GM23248 (cell line): ENCODE measurements around the gene HIVEP3.

Source experiments
- EZH2 ChIP-seq: fragments of 200-600 bp; sonication (generic); IDR thresholded peaks from 2 replicates; pipeline ENCODE4 v1.6.1; 2018; ENCODE audit warnings: antibody characterized with exemption, mild to moderate bottlenecking; ENCODE audit not compliant: insufficient read depth, poor library complexity, severe bottlenecking
- EZH2phosphoT487 ChIP-seq: fragments of 200-600 bp; sonication (generic); IDR thresholded peaks from 2 replicates; pipeline ENCODE4 v1.6.1; 2018; ENCODE audit warnings: antibody characterized with exemption, moderate library complexity, mild to moderate bottlenecking, low read depth; ENCODE audit not compliant: insufficient read depth

DNA sequence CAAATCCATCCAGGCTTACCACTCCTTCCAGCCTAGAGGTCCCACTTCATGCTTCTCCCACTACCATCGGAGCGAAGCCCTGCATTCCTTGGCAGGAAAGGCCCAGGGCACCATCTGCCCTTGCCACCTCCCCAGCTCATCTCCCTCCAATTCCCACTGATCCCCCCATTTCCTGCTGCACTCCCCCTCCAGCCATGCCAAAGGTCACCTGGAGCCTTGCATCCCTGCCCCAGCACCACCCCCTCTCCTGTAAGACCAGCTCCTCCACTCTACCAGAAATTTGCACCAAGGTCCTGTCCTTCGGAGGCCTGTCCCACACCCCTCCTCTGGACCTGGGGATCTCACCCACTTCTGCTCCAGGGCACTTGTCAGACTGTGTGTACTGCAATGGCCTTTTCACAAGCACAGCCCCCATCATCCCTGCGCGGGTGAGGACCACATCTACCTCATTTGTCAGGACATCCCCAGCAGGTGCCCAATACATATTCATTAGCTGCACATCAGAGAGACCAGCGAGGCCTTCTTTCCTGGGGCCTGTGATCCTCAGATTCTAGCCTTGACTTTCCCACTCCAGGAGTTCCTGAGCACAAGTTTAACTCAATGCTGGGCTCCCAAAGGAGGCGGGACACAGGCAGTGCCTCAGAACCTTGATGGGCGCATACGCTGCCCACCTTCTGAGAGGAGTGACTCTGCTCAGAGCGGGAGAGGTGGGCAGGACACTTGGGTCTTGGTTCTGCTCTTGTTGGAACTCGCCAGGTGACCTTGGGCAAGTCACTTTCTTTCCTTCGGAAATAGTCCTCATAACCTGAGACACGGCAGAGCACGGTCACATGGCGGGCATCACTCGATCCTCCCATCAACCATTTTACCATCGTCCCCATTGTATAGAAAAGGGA is 384.3 kb downstream of the HIVEP3 start:
- no peak for TF ChIP-seq EZH2
- TF ChIP-seq EZH2phosphoT487, result no peak
